GM12874 (cell line): ENCODE results near the gene ZNF775.

Experiments
- TF ChIP-seq, protein P1 (sequence below): IDR thresholded peaks from 2 replicates; pipeline ENCODE4 v1.5.1; 2011; ENCODE audit warnings: low read depth, mild to moderate bottlenecking, control low read depth, low read length, moderate library complexity; ENCODE audit not compliant: insufficient read depth

The ZNF775 gene

DNA sequence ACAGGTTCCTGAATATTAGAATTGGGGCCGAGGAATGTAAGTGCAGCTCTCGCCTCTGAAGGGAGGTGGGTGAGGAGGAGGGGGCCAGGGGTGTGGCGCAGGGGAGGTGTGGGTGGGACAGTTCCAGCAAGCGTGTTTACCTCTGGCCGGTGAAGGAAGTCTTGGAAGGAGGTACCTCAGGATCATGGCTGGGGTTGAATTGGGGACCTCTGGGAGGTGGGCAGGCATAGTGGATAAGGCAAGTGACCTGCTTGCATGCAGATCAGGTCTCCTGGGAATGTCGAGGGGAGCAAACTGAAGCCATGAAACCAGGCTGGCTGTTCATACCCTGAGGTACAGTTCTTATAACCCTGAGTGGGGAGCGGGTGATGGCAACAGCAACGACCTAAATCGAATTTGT is 2.0 kb downstream of the ZNF775 start:
- TF ChIP-seq, protein P1, sequence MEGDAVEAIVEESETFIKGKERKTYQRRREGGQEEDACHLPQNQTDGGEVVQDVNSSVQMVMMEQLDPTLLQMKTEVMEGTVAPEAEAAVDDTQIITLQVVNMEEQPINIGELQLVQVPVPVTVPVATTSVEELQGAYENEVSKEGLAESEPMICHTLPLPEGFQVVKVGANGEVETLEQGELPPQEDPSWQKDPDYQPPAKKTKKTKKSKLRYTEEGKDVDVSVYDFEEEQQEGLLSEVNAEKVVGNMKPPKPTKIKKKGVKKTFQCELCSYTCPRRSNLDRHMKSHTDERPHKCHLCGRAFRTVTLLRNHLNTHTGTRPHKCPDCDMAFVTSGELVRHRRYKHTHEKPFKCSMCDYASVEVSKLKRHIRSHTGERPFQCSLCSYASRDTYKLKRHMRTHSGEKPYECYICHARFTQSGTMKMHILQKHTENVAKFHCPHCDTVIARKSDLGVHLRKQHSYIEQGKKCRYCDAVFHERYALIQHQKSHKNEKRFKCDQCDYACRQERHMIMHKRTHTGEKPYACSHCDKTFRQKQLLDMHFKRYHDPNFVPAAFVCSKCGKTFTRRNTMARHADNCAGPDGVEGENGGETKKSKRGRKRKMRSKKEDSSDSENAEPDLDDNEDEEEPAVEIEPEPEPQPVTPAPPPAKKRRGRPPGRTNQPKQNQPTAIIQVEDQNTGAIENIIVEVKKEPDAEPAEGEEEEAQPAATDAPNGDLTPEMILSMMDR, result no peak

DNA sequence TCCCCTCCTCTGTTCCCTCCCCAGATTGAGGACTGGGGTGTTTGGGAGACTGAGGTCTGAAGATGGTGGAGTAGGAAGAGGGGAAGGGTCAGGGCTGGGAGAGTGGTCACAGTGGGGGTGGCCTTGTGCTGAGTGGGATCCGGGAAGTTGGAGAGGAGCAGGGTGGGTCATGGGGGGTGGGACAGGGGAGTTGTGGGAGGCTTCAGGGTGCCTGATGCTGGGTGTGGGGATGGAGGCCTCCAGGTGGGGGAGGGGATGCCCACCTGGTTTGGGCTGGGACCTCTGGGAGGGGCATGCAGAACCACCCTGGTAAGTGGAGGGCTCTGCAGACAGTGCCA is 2.6 kb downstream of the ZNF775 start:
- TF ChIP-seq, protein P1, result no peak

DNA sequence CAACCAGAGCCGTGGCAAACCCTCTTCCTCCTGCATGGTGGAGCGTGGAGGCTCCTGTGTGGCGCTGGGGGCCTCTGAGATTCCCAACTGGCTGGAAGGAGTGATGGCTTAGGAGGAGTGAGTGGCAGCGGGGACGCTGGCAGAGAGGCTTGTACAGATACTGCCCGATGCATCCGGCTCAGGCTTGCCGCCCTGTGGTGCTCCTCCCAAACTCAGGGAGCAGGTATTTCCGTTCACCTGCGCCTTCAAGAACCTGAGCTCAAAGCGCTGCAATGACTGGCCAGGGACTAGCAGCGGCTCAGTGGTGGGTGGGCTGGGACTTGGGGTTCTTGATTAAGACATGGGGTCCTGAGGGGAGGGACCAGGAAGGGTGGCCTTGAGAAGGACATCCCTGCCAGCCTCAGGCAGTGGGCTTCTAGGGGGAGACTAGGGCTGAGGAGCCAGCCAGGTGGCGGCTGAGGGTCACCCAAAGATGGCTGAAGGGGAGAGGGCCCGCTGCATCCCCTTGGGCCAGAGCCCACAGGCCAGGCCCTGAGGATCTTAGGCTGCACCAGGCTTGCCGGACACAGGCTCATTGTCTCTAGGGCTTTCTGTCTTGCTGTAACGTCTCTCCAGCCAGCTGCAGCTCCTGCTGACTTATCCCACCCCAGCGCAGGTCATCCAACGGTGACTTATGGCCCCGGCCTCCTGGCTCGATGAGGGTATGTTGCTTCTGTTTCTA is 3.2 kb downstream of the ZNF775 start:
- TF ChIP-seq, protein P1, result no peak

DNA sequence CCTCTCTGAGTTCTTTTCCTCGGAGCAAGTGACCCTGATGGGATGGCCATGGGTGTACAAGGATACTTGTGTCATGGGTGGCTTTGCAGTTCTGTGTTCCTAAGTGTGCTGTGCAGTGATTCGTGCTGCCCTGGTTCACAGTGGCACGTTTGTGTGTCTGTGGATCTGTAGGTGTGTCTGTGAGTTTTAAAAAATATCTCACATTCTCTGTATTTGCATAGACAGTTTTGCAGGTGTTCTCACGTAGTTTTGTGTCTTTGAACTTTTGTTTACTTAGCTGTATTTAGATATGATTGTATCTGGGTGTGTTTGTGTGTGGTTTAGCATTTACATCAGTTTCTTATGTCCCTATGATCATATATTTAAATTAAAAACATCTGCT is 3.7 kb downstream of the ZNF775 start:
- TF ChIP-seq, protein P1, result no peak

DNA sequence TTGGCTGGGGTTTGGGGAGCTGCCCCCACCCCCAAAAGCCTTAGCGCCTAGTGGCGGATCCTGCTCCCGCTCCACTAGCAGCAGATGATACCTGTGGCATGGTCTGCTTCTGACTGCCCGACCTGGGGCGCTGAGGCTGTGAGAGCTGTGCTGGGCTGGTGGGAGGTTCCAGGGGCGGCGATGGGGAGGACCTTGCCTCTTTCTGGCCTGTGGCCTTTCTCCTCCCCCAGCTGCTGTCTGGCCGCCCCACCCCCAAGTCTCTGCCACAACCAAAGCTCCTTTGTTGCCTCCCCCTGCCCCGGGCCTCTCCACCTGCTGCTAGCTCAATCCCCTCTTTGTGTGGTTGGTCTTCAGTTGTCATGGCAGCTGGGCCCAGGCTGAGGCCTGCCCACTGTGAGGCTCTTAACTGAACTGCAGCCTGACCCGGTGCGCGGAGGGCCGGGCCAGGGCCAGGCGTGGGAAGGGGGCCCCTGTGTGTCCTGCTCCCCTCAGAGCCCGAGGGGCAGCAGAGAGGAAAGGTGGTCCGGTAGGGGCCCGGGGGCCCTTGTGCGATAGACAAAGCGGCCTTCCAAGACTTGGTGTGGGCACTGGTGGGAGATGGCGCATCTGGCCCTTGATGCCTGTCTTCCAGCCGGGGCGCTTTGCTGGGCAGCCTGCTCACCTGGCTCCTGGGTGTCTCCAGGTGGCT is 4.7 kb downstream of the ZNF775 start:
- TF ChIP-seq, protein P1, result no peak

DNA sequence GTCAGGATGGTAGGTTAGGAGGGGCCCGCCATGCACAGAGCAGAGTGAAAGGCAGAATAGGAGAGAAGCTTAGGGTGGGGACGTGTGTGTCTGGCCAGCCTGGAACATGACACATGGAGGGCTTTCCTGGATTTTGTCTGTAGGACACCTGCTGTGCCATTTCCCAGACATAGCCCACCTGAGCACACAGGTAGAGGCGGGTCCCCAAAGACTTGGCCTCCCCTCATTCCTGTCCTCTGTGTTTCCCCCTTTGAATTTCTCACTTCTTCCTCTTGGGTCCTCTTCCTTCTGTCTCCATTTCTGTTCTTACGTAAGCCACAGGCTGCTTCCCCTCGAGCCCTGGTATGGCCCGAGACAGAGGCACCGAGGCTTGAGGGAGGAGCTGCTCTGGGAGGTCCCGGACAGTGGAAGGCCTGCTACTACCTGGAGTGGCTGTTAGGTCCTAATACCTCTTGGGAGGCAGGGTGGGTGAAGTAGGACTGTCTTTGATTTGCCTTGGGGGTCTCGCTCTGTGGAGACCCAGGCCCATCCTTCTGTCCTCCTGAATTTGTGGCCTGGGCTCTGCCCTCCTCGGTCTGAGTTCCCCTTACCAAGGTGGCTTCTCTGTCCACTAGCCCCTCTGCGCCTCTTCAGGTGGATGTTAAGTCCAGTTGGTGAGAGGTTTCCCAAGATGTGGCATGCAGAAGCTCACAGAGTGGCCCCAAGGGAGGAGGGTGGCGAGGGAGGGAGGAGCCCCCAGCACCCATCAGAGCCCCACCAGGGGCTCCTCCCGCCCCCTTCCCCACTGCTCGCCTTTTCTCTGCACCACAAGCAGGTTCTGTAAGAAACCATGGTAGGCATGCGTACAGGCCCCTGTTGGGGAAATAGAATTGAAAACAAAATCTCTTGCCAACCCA is 5.5 kb downstream of the ZNF775 start:
- TF ChIP-seq, protein P1, result no peak

DNA sequence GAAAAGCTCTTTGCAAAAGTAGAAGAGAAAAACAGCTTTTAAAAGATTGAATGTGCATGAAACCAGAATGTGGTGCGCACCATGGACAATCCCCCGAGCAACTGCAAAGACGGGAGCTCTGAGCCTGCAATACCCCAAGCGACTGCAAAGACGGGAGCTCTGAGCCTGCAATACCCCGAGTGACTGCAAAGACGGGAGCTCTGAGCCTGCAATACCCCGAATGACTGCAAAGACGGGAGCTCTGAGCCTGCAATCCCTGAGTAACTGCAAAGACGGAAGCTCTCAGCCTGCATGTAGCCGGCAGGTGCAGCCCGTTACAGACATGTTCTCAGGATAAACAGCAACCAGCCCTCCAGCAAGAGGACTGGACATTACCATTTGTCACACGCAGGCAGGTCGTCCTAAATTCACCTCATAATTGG is 6.2 kb downstream of the ZNF775 start:
- TF ChIP-seq, protein P1, result no peak
